Upper lobe of right lung (tissue), 1 donor: ENCODE measurements around the gene HINFP. TPM values are rescaled to one million over a fixed set of nuclear protein-coding genes. Genes with fewer than 3 reads are reported as not detected.
"Not testable (repeated sequence)": the region's sequence is repeated elsewhere in the genome, so short reads cannot be mapped to it uniquely, and the experiment has no call there.

Source experiments
- ATAC-seq: fragments of 200-7000 bp; cut with Tn5 transposase; one replicate; pipeline ENCODE4 v1.9.1; 2020; ENCODE audit warnings: mild to moderate bottlenecking, moderate library complexity
- DNase-seq: peaks from one replicate; pipeline ENCODE4 v3.0.0-alpha.2; 2020
- H3K27ac ChIP-seq: fragments of 200-600 bp; one replicate; pipeline ENCODE4 v1.8.0; 2022
- H3K27me3 ChIP-seq: fragments of 200-600 bp; one replicate; pipeline ENCODE4 v1.8.0; 2022; ENCODE audit warnings: mild to moderate bottlenecking
- H3K36me3 ChIP-seq: fragments of 200-600 bp; one replicate; pipeline ENCODE4 v1.8.0; 2022
- H3K4me1 ChIP-seq: fragments of 200-600 bp; one replicate; pipeline ENCODE4 v1.8.0; 2022
- H3K4me3 ChIP-seq: fragments of 200-600 bp; one replicate; pipeline ENCODE4 v1.8.0; 2022; ENCODE audit warnings: mild to moderate bottlenecking
- H3K9me3 ChIP-seq: fragments of 200-600 bp; one replicate; pipeline ENCODE4 v1.8.0; 2022
- CTCF ChIP-seq: fragments of 200-600 bp; IDR thresholded peaks from one replicate; pipeline ENCODE4 v1.8.0; 2022; ENCODE audit warnings: antibody characterized with exemption
- intact Hi-C: fragments of 100-400 bp; cut with DNase I; formaldehyde crosslinking; loops from one replicate; pipeline ENCODE4 v1.11.0; 2022
- total RNA-seq: library from RNA; stranded (reverse); fragmentation: NEBNext Ultra II Directional; extraction: Animal tissue kit (Norgen Biotek cat#: 25700); gene quantifications from one replicate; pipeline ENCODE4 v1.2.1, GENCODE V29; 2021
- donor health status: DM: no; HTN: yes; CAD: no; lungs with severe emphysema.

HINFP gene
- total RNA-seq, 1 donor from 2014 or later: 25.2 TPM

DNA sequence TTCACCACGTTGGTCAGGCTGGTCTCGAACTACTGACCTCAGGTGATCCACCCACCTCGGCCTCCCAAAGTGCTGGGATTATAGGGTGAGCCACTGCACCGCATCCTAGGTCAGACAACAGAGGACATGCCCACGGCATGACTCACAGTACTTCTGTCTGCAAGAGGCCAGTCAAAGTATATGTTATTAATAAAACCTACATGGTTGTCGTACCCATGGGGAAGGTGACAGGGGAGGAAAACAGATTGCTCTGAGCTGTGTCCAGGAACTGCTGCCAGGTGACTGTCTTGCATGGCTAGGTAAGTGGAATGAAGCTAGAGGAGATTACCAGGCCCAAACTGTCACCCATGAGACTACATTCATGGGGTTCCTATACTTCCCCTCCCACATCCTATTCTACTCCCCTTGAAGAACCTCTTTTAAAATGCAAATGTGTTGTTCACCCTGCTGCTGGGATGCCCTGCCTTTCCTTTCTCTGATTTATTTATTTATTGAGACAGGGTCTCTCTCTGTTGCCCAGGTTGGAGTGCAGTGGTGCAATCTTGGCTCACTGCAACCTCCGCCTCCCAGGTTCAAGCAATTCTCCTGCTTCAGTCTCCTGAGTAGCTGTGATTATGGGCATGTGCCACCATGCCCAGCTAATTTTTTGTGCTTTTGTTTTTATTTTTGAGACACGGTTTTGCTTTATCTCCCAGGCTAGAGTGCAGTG is 45.1 kb downstream of the HINFP start:
- Histone ChIP-seq H3K9me3 (no peaks in the 10 kb centered on the region), H3K27ac (no peak overlapping the region), H3K4me3 (no peak overlapping the region), H3K36me3 (no peaks in the 10 kb centered on the region), H3K27me3 (no peaks in the 10 kb centered on the region), H3K4me1 (peaks cover 5% of the 10 kb centered on the region)
- TF ChIP-seq CTCF: no peak
- intact Hi-C loops: no loop called here
- DNase-seq (no peak), ATAC-seq (no peak)

GRCh38 chr11:119167077-119167458 is 45.7 kb downstream of the HINFP start:
- intact Hi-C loops, H3K4me3 ChIP-seq, H3K9me3 ChIP-seq, H3K27me3 ChIP-seq, ATAC-seq, H3K4me1 ChIP-seq, H3K27ac ChIP-seq, H3K36me3 ChIP-seq, DNase-seq: not testable (repeated sequence)

DNA sequence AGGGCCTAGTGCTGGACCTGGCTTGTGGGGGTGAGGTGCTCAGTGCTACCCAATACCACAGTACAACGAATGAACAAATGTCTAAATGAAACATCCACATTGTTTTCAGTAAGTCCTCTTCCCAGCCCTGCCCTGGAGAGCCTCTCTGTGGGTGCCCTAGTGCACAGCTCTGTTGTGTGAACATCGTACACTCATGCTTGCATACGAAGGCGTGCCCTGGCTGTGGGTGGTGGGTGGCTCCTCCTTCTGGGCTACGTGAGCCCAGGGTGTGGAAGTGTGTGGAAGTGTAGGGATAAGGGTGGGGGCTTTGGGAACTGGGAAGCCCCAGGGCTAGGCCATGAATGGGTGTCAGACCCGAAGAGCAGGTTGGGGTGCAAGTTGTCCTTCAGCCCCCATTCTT is 46.6 kb downstream of the HINFP start:
- Histone ChIP-seq H3K4me3 (no peak overlapping the region), H3K27me3 (no peaks in the 10 kb centered on the region), H3K36me3 (no peaks in the 10 kb centered on the region), H3K9me3 (no peaks in the 10 kb centered on the region), H3K27ac (peak overlapping the region; percentile 97), H3K4me1 (peaks cover 5% of the 10 kb centered on the region)
- no peak for TF ChIP-seq CTCF
- ATAC-seq (peak; percentile 1), DNase-seq (no peak)
- intact Hi-C loops: no loop called here

GRCh38 chr11:119168471-119169281 is 47.3 kb downstream of the HINFP start, which contains the start of gene NLRX1:
TSS of gene NLRX1 (plus strand) at chr11:119168725. CDS start at chr11:119171404, 2,679 bp downstream.
- TF ChIP-seq CTCF: peak; percentile 79
- ATAC-seq: peak; percentile 97
- peak within 1 kb of the TSS; percentile 94 for H3K4me3 ChIP-seq
- peak within 1 kb of the TSS; percentile 97 for H3K27ac ChIP-seq
- no peaks in the 10 kb centered on the region for H3K27me3 ChIP-seq
- peak; percentile 93 for DNase-seq
- intact Hi-C loops: no loop called here
- H3K4me1 ChIP-seq: peaks cover 5% of the 10 kb centered on the region
- no peaks in the 10 kb centered on the region for H3K9me3 ChIP-seq
- peaks cover 3% of the 10 kb centered on the region for H3K36me3 ChIP-seq

GRCh38 chr11:119169282-119169719 is 47.9 kb downstream of the HINFP start:
- Histone ChIP-seq H3K9me3 (no peaks in the 10 kb centered on the region), H3K4me3 (peak overlapping the region; percentile 94), H3K27ac (peak overlapping the region; percentile 97), H3K4me1 (peaks cover 5% of the 10 kb centered on the region), H3K27me3 (no peaks in the 10 kb centered on the region), H3K36me3 (peaks cover 9% of the 10 kb centered on the region)
- TF ChIP-seq CTCF: no peak
- DNase-seq (peak; percentile 80), ATAC-seq (peak; percentile 74)
- intact Hi-C loops: no loop called here

GRCh38 chr11:119172513-119172912 is 51.1 kb downstream of the HINFP start:
- intact Hi-C loops: no loop called here
- Histone ChIP-seq H3K4me3 (no peak overlapping the region), H3K27me3 (no peaks in the 10 kb centered on the region), H3K27ac (no peak overlapping the region), H3K4me1 (peaks cover 5% of the 10 kb centered on the region), H3K9me3 (no peaks in the 10 kb centered on the region), H3K36me3 (peaks cover 25% of the 10 kb centered on the region)
- DNase-seq (no peak), ATAC-seq (peak; percentile 28)
- TF ChIP-seq CTCF: no peak
